ENCODE measurements around the gene NSRP1.

NSRP1 gene

GRCh38 chr17:30148376-30148775 is 31.8 kb downstream of the NSRP1 start:
- peaks cover 22% of the 10 kb centered on the region for H3K36me3 Mint-ChIP-seq (ENCODE audit: low read depth)
- no peaks in the 10 kb centered on the region for H3K27me3 Mint-ChIP-seq
- H3K4me1 Mint-ChIP-seq: peaks cover 19% of the 10 kb centered on the region
- H3K9me3 Mint-ChIP-seq: no peaks in the 10 kb centered on the region
- H3K4me3 Mint-ChIP-seq: no peak overlapping the region
- ATAC-seq (no peak), DNase-seq (no peak)
- no peak overlapping the region for H3K27ac Mint-ChIP-seq

DNA sequence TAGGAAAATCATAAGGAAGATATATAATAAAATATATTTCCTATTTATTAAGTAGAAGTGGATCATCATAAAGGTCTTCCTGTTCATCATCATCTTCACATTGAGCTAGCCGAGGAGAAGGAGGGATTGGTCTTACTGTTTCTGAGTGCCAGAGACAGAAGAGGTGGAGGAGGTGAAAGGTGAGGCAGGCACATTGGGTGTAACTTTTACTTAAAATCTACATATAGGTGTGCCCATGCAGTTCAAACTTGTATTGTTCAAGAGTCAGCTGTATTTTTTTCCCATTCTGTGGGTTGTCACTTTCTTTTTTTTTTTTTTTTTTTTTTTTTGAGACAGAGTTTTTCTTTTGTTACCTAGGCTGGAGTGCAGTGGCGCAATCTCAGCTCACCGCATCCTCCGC is 34.9 kb downstream of the NSRP1 start:
- no peak overlapping the region for H3K27ac Mint-ChIP-seq
- ATAC-seq (no peak), DNase-seq (no peak)
- no peaks in the 10 kb centered on the region for H3K9me3 Mint-ChIP-seq
- H3K27me3 Mint-ChIP-seq: no peaks in the 10 kb centered on the region
- peaks cover 16% of the 10 kb centered on the region for H3K4me1 Mint-ChIP-seq
- H3K4me3 Mint-ChIP-seq: no peak overlapping the region
- peaks cover 23% of the 10 kb centered on the region for H3K36me3 Mint-ChIP-seq (ENCODE audit: low read depth)

DNA sequence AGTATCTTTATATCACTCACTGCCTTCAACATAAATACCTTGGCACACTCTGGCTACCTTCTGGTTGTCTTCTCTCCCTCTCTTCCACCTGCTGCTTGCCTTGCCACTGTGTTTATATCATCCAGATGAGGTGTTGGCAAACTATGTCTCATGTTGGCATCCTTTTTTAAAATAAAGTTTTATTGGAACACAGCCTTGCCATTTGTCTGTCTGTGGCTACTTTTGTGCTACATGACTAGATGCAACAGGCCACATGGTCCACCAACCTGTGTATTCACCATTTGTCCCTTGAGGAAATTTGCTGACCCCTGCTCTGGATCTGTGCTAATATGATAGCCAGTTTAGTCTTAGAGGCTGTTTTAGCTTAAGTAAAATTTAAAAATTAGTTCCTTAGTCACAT is 36.8 kb downstream of the NSRP1 start:
- H3K36me3 Mint-ChIP-seq (ENCODE audit: low read depth): peaks cover 36% of the 10 kb centered on the region
- H3K27ac Mint-ChIP-seq: no peak overlapping the region
- peaks cover 19% of the 10 kb centered on the region for H3K4me1 Mint-ChIP-seq
- ATAC-seq: no peak
- H3K4me3 Mint-ChIP-seq: no peak overlapping the region
- no peak for DNase-seq
- no peaks in the 10 kb centered on the region for H3K9me3 Mint-ChIP-seq
- no peaks in the 10 kb centered on the region for H3K27me3 Mint-ChIP-seq

- peaks cover 27% of the 10 kb centered on the region for H3K4me1 Mint-ChIP-seq
- H3K27me3 Mint-ChIP-seq: no peaks in the 10 kb centered on the region
- H3K27ac Mint-ChIP-seq: no peak overlapping the region
- ATAC-seq (no peak), DNase-seq (no peak)
- H3K36me3 Mint-ChIP-seq (ENCODE audit: low read depth): peaks cover 49% of the 10 kb centered on the region
- H3K9me3 Mint-ChIP-seq: peaks cover 9% of the 10 kb centered on the region
- no peak overlapping the region for H3K4me3 Mint-ChIP-seq
Observed at GRCh38 chr17:30155389-30155788, 38.8 kb downstream of the NSRP1 start.

GRCh38 chr17:30158896-30159625 is 42.4 kb downstream of the NSRP1 start:
- ATAC-seq: no peak

DNA sequence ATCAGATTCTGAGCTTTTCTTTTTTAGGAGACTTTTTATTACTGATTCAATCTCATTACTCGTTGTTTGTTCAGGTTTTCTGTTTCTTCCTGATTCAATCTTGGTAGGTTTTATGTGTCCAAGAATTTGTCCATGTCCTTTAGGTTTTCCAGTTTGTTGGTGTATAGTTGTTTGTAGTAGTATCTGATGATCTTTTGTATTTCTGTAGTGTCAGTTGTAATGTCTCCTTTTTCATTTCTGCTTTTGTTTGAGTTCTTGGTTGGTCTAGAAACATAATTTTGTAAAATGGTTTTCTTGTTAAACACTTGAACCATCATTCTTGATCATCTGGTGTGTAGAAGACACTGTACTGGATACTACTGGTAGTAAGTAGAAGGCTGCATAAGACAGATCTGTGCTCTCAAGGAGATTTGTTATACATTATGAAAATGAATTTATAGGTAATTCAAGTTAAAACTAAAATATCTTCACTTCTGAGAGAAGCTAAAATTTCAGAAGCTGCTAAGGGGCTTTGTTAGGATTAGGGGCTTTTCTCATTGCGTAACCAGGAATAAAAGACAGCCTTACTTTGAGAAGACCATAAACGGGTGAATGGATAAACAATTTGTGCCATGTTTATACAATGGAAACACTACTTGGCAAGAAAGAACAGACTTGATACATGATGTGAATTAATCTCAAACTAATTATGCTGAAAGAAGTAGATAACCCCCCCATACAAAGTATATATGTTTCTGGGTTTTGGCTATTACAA is 44.0 kb downstream of the NSRP1 start:
- no peak overlapping the region for H3K4me3 Mint-ChIP-seq
- peaks cover 60% of the 10 kb centered on the region for H3K36me3 Mint-ChIP-seq (ENCODE audit: low read depth)
- H3K27me3 Mint-ChIP-seq: no peaks in the 10 kb centered on the region
- peaks cover 27% of the 10 kb centered on the region for H3K4me1 Mint-ChIP-seq
- H3K9me3 Mint-ChIP-seq: peaks cover 9% of the 10 kb centered on the region
- no peak overlapping the region for H3K27ac Mint-ChIP-seq
- no peak for ATAC-seq
- DNase-seq: no peak

More at GRCh38 chr17:30158896-30159625, 42.4 kb downstream of the NSRP1 start:
- H3K36me3 Mint-ChIP-seq (ENCODE audit: low read depth): peaks cover 54% of the 10 kb centered on the region
- DNase-seq: no peak
- peaks cover 25% of the 10 kb centered on the region for H3K4me1 Mint-ChIP-seq
- H3K9me3 Mint-ChIP-seq: peaks cover 9% of the 10 kb centered on the region
- H3K27ac Mint-ChIP-seq: no peak overlapping the region
- H3K4me3 Mint-ChIP-seq: no peak overlapping the region
- H3K27me3 Mint-ChIP-seq: no peaks in the 10 kb centered on the region

DNA sequence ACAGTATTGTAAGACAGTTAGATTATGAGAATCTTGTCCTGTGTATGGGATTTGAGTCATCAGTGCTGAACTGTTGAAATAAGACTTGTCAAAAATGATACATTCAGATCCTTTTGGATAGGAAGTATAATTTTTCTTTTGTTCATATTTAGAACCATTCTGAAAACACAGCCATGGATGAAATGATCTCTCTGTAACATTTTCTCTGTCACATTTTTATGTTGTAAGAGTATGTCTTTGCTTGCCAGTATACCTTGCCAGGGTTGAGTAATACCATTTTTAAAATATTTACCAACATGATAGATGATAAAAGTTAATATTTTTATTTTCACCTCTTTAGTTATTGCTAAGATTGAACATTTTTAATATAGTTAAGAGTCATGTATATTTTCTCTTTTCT is 45.0 kb downstream of the NSRP1 start:
- Mint-ChIP-seq H3K4me1 (peaks cover 30% of the 10 kb centered on the region), H3K27me3 (no peaks in the 10 kb centered on the region), H3K36me3 (ENCODE audit: low read depth) (peaks cover 58% of the 10 kb centered on the region), H3K9me3 (peaks cover 9% of the 10 kb centered on the region), H3K27ac (no peak overlapping the region), H3K4me3 (no peak overlapping the region)
- ATAC-seq (no peak), DNase-seq (no peak)

GRCh38 chr17:30164531-30164930 is 47.9 kb downstream of the NSRP1 start:
- H3K27me3 Mint-ChIP-seq: no peaks in the 10 kb centered on the region
- DNase-seq: no peak
- H3K9me3 Mint-ChIP-seq: peaks cover 4% of the 10 kb centered on the region
- no peak for ATAC-seq
- no peak overlapping the region for H3K27ac Mint-ChIP-seq
- H3K36me3 Mint-ChIP-seq (ENCODE audit: low read depth): peaks cover 41% of the 10 kb centered on the region
- peaks cover 8% of the 10 kb centered on the region for H3K4me1 Mint-ChIP-seq
- no peak overlapping the region for H3K4me3 Mint-ChIP-seq

- ATAC-seq (no peak), DNase-seq (no peak)
- Mint-ChIP-seq H3K4me1 (peaks cover 6% of the 10 kb centered on the region), H3K9me3 (no peaks in the 10 kb centered on the region), H3K27me3 (no peaks in the 10 kb centered on the region), H3K4me3 (no peak overlapping the region), H3K36me3 (ENCODE audit: low read depth) (peaks cover 35% of the 10 kb centered on the region), H3K27ac (no peak overlapping the region)
Observed at GRCh38 chr17:30165147-30165546, 48.5 kb downstream of the NSRP1 start.

- H3K4me3 Mint-ChIP-seq: no peak overlapping the region
- H3K27ac Mint-ChIP-seq: no peak overlapping the region
- ATAC-seq: no peak
Observed at GRCh38 chr17:30165960-30166359, 49.3 kb downstream of the NSRP1 start.

GRCh38 chr17:30170415-30170987 is 53.9 kb downstream of the NSRP1 start:
- Mint-ChIP-seq H3K27me3 (no peaks in the 10 kb centered on the region), H3K4me3 (no peak overlapping the region), H3K27ac (no peak overlapping the region), H3K9me3 (no peaks in the 10 kb centered on the region), H3K4me1 (peaks cover 28% of the 10 kb centered on the region), H3K36me3 (ENCODE audit: low read depth) (peaks cover 33% of the 10 kb centered on the region)
- ATAC-seq (no peak), DNase-seq (no peak)

More at GRCh38 chr17:30165960-30166359, 49.3 kb downstream of the NSRP1 start:
- Mint-ChIP-seq H3K27me3 (no peaks in the 10 kb centered on the region), H3K36me3 (ENCODE audit: low read depth) (peaks cover 27% of the 10 kb centered on the region), H3K4me1 (peaks cover 10% of the 10 kb centered on the region), H3K9me3 (no peaks in the 10 kb centered on the region)
- no peak for DNase-seq

GRCh38 chr17:30172560-30172959 is 55.9 kb downstream of the NSRP1 start:
- Mint-ChIP-seq H3K27me3 (no peaks in the 10 kb centered on the region), H3K9me3 (no peaks in the 10 kb centered on the region), H3K4me1 (peaks cover 24% of the 10 kb centered on the region), H3K4me3 (no peak overlapping the region), H3K27ac (no peak overlapping the region), H3K36me3 (ENCODE audit: low read depth) (peaks cover 37% of the 10 kb centered on the region)
- no peak for ATAC-seq
- DNase-seq: no peak

DNA sequence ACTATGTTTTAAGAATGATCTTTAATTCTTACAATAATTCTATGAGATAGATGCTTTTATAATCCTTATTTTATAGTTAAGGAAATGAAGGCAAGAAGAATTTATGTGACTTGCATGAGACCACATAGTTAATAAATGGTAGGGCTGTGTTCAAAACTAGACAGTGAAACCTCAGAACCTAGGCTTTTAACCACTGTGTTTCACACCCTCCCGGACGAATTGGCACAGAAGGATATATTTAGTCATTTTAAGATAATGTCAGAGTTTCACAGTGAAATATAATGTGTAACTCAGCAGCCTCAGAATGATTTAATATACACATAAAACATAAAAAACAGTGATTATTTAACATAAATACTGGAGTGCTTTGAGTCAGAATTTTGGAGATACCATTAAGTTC is 57.0 kb downstream of the NSRP1 start:
- Mint-ChIP-seq H3K27ac (no peak overlapping the region), H3K27me3 (no peaks in the 10 kb centered on the region), H3K4me3 (no peak overlapping the region), H3K4me1 (peaks cover 24% of the 10 kb centered on the region), H3K9me3 (no peaks in the 10 kb centered on the region), H3K36me3 (ENCODE audit: low read depth) (peaks cover 43% of the 10 kb centered on the region)
- DNase-seq (no peak), ATAC-seq (peak; percentile 99)

DNA sequence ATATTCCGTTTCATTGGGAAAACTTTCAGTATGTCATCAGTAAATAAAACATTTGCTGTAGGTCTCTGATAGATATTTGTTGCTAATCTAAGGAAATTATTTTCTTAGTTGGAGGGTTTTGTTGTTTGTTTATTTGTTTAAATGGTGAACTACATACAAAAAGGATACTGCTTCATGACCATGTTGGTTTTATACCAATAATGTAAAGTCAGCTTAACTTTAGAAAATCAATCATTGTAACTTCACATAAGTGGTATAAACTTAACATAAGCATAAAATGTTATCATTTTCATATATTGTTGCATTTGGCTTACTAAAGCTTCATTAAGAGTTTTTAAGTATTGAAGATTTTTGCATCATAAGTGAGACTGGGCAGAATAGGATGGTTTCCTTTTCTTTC is 57.9 kb downstream of the NSRP1 start:
- H3K4me1 Mint-ChIP-seq: peaks cover 24% of the 10 kb centered on the region
- ATAC-seq (no peak), DNase-seq (no peak)
- H3K4me3 Mint-ChIP-seq: no peak overlapping the region
- H3K9me3 Mint-ChIP-seq: no peaks in the 10 kb centered on the region
- peaks cover 44% of the 10 kb centered on the region for H3K36me3 Mint-ChIP-seq (ENCODE audit: low read depth)
- H3K27ac Mint-ChIP-seq: no peak overlapping the region
- no peaks in the 10 kb centered on the region for H3K27me3 Mint-ChIP-seq

DNA sequence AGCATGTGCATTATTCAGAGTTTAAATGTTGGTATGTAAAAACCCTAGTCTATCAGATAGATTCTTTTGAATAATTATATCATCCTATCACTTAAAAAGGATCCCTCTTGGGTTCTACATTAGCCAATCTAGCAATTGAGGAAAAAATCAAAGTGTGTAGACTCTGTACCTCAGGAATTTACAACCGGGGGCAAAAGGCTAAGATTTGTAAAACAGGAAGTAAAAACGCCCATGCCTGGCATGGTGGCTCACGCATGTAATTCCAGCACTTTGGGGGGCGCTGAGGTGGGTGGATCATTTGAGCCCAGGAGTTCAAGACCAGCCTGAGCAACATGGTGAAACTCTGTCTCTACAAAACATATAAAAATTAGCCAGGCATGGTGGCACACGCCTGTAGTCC is 60.2 kb downstream of the NSRP1 start:
- no peaks in the 10 kb centered on the region for H3K27me3 Mint-ChIP-seq
- DNase-seq (no peak), ATAC-seq (no peak)
- H3K4me1 Mint-ChIP-seq: peaks cover 19% of the 10 kb centered on the region
- H3K4me3 Mint-ChIP-seq: no peak overlapping the region
- no peak overlapping the region for H3K27ac Mint-ChIP-seq
- peaks cover 56% of the 10 kb centered on the region for H3K36me3 Mint-ChIP-seq (ENCODE audit: low read depth)
- no peaks in the 10 kb centered on the region for H3K9me3 Mint-ChIP-seq

Data from activated naive CD8-positive, alpha-beta T cell treated with anti-CD3 and anti-CD28 coated beads, Interleukin-2, amount 50 U/mL, for 24 hours (primary cell).